Epidermal melanocyte (primary cell): ENCODE data around the gene BROX.
"Not testable (repeated sequence)": the region's sequence is repeated elsewhere in the genome, so short reads cannot be mapped to it uniquely, and the experiment has no call there.

ENCODE experiments used
- DNase-seq: peaks from one replicate; pipeline ENCODE4 v3.0.0; 2011; ENCODE audit warnings: low spot score; ENCODE audit not compliant: insufficient read length

The BROX gene

GRCh38 chr1:222732216-222733159 is 20.1 kb downstream of the BROX start:
- DNase-seq = no peak

- no peak for DNase-seq
Observed at GRCh38 chr1:222734740-222735139, 22.4 kb downstream of the BROX start.

- no peak for DNase-seq
Observed at GRCh38 chr1:222736470-222736869, 24.1 kb downstream of the BROX start.

GRCh38 chr1:222736972-222737371 is 24.6 kb downstream of the BROX start, which contains the start of gene FAM177B:
Gene FAM177B, plus strand, starts transcription at chr1:222737202. Its CDS starts 9,344 bp downstream, at chr1:222746546.
- DNase-seq = no peak

GRCh38 chr1:222739465-222739864 is 27.1 kb downstream of the BROX start:
- DNase-seq = no peak

- DNase-seq = no peak
Observed at GRCh38 chr1:222739929-222740328, 27.6 kb downstream of the BROX start.

- not testable (repeated sequence) for DNase-seq
Observed at GRCh38 chr1:222741630-222742457, 29.5 kb downstream of the BROX start.

- no peak for DNase-seq
Observed at GRCh38 chr1:222749927-222750326, 37.6 kb downstream of the BROX start.

- DNase-seq = no peak
Observed at GRCh38 chr1:222750651-222751050, 38.3 kb downstream of the BROX start.

GRCh38 chr1:222751255-222751654 is 38.9 kb downstream of the BROX start:
- no peak for DNase-seq

- peak; percentile 42 for DNase-seq
Observed at GRCh38 chr1:222754366-222755139, 42.2 kb downstream of the BROX start.

- no peak for DNase-seq
Observed at GRCh38 chr1:222757646-222758268, 45.4 kb downstream of the BROX start.

- DNase-seq = no peak
Observed at GRCh38 chr1:222759451-222760035, 47.2 kb downstream of the BROX start.

GRCh38 chr1:222761083-222761482 is 48.7 kb downstream of the BROX start:
- DNase-seq = no peak

GRCh38 chr1:222762178-222762577 is 49.8 kb downstream of the BROX start:
- DNase-seq = not testable (repeated sequence)

GRCh38 chr1:222767152-222767571 is 54.8 kb downstream of the BROX start:
- DNase-seq = no peak

- DNase-seq = no peak
Observed at GRCh38 chr1:222768592-222768991, 56.2 kb downstream of the BROX start.

GRCh38 chr1:222769181-222769580 is 56.8 kb downstream of the BROX start:
- no peak for DNase-seq

- no peak for DNase-seq
Observed at GRCh38 chr1:222769971-222770620, 57.7 kb downstream of the BROX start.

- DNase-seq = no peak
Observed at GRCh38 chr1:222772996-222773379, 60.6 kb downstream of the BROX start.
